ENCODE results near the gene MUC6.
A peak's percentile ranks its signal among the peaks of the same experiment; 100 is the strongest.

The MUC6 gene

GRCh38 chr11:1009371-1009770 lies 27.1 kb downstream of the MUC6 start:
- no peak for DNase-seq (ENCODE audit: low read depth)

DNA sequence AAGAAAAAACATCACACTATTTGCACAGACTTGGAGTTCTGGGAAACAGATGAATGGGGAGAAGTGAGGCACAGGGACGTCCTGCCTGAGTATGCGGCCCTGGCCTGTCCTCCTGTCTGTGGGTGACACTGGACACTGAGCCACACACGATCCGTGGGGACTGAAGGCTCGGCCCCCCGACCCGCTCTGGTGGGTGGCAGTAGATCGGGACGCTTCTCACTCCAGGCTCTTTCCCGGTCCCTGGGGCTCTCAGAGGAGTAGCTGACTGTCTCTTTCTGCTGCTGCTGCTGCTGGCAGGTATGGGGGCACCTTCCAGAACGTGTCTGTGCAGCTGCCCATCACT lies 27.7 kb downstream of the MUC6 start:
- DNase-seq (ENCODE audit: low read depth), result no peak

GRCh38 chr11:1008001-1008802 lies 28.3 kb downstream of the MUC6 start:
- no peak for DNase-seq (ENCODE audit: low read depth)

- DNase-seq (ENCODE audit: low read depth), result no peak
Measured at GRCh38 chr11:1007279-1007678, 29.2 kb downstream of the MUC6 start.

GRCh38 chr11:1006762-1007161 lies 29.8 kb downstream of the MUC6 start:
- peak; percentile 15 for DNase-seq (ENCODE audit: low read depth)

GRCh38 chr11:1005928-1006327 lies 30.6 kb downstream of the MUC6 start:
- DNase-seq (ENCODE audit: low read depth), result peak; percentile 46

GRCh38 chr11:1003159-1003558 lies 33.4 kb downstream of the MUC6 start:
- DNase-seq (ENCODE audit: low read depth), result no peak

DNA sequence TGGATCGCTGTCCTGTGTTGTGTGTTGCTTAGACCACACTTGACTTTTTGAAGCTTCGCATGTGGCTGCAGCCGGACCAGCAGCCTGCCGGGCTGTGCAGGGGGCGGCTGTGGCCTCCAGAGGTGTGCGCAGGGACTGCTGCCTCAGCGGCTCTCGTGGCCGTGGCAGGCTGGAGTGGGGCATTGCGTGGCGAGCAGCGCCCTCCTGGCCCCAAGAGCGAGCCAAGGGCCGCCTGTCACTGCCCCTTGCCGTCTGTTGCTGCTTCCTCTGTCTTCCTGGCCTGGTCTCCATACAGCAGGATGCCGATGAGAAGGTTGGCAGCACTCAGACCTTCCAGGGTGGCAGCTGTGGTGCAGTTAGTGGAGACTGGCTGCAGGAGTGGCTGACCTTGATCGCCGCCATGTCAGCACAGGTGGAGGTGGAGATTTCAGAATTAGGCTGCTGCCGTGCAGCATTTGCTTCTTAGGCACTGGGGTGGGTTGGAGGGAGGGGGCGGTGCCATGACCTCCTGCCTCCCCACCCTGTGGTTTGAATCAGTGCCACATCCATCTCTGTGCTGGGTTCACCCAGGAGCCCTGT lies 34.0 kb downstream of the MUC6 start:
- DNase-seq (ENCODE audit: low read depth), result no peak

- DNase-seq (ENCODE audit: low read depth), result no peak
Measured at GRCh38 chr11:1001617-1002405, 34.7 kb downstream of the MUC6 start.

- DNase-seq (ENCODE audit: low read depth), result no peak
Measured at GRCh38 chr11:1000357-1001278, 35.9 kb downstream of the MUC6 start.

GRCh38 chr11:999009-999408 lies 37.5 kb downstream of the MUC6 start:
- no peak for DNase-seq (ENCODE audit: low read depth)

DNA sequence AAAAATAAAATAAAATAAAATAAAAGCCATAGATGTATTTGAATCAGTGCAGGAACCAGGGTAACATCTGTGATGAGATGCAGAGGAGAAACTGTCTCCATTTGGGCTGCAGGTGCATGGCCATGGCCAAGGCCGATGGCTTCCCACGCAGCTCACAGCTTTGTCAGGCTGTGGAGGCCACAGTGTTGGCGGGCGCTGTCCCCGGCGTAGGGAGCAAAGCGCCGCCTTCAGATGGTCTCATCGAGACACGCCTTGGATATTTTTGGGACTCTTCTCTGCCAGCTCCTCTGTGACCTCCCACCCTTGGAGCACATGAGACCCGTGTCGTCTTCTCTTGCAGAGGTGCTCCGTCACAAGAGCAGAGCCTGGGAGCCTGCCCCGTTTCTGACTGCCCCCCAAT lies 38.6 kb downstream of the MUC6 start:
- DNase-seq (ENCODE audit: low read depth), result no peak

GRCh38 chr11:996681-997080 lies 39.8 kb downstream of the MUC6 start:
- DNase-seq (ENCODE audit: low read depth), result no peak

- DNase-seq (ENCODE audit: low read depth), result peak; percentile 85
Measured at GRCh38 chr11:995752-996420, 40.6 kb downstream of the MUC6 start.

GRCh38 chr11:995044-995751 lies 41.3 kb downstream of the MUC6 start:
- no peak for DNase-seq (ENCODE audit: low read depth)

GRCh38 chr11:993632-994167 lies 42.8 kb downstream of the MUC6 start:
- no peak for DNase-seq (ENCODE audit: low read depth)

- DNase-seq (ENCODE audit: low read depth), result no peak
Measured at GRCh38 chr11:992577-992976, 43.9 kb downstream of the MUC6 start.

DNA sequence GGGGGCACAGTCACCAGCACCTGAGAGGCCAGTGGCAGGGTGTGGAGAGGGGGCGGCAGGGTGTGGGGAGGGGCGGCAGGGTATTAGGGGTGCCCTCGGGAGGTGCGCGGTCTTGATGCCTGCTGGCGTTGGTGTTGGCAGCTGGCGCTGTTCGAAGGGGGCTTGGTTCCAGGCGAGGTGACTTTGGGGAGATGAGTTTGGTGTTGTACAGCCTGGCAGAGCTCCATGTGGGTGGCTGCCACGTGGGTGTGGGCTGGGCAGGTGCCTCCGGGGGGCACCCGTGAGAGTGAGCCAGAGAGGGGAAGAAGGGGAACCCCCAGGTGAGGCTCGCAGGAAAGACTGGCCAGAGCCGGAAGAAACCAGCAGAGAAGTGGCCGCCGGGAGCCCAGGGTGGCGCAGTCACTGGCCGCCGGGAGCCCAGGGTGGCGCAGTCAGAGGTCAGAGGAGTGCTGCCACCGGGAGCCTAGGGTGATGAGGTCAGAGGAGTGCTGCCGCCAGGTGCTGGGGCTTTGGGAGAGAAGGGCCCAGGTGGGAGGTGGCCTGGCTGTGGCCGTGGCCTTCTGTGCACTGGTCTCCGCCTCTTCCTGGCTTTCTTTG lies 44.7 kb downstream of the MUC6 start:
- DNase-seq (ENCODE audit: low read depth), result no peak

DNA sequence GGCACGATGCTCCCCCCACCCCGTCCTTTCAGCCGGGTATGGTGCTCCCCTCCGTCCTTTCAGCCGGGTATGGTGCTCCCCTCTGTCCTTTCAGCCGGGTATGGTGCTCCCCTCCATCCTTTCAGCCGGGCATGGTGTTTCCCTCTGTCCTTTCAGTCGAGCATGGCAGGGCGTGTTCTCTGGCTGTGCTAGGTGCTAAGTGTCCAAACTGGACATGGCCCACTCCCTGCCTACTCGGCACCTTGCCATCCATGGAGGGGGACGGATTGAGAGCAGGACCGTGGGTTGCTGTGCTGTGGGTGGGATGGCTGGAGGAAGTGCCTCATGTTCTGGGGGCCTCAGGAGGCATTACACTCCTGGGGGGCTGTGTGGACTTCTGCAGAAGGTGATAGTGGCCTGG lies 45.5 kb downstream of the MUC6 start:
- no peak for DNase-seq (ENCODE audit: low read depth)

DNA sequence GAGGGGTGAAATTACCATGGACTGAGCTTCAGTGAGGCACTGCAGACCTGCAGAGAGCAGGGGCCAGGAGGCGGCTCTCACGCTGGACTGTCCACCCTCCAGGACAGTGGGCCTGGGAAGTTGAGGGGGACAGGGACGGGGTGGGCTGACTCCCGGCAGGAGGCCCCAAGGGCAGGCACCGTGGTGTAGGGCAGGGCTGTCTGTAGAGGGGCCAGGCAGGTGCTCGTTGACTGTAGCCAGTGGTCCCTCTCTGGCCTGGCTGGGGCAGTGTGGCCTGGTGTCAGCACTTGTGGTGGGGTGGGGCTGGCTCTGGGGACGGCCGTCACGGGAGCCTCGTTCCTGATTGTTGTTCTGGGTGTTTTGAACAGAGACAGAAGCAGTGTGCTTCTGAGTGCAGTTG lies 46.4 kb downstream of the MUC6 start:
- no peak for DNase-seq (ENCODE audit: low read depth)

All from amniotic epithelial cell (primary cell).